Stimulated activated CD8-positive, alpha-beta memory T cell treated with anti-CD3 and anti-CD28 coated beads, Interleukin-7, amount 100 ng/mL, for 1 hour (primary cell): Measurements from ENCODE around the gene PPP6R1.
A peak's percentile ranks its signal among the peaks of the same experiment; 100 is the strongest.

ENCODE experiments used
- DNase-seq, 2 donors: peaks; one replicate each; pipeline ENCODE4 v3.0.0-alpha.2; 2020; ENCODE audit warnings: low read depth in 2 of 2

PPP6R1 gene

DNA sequence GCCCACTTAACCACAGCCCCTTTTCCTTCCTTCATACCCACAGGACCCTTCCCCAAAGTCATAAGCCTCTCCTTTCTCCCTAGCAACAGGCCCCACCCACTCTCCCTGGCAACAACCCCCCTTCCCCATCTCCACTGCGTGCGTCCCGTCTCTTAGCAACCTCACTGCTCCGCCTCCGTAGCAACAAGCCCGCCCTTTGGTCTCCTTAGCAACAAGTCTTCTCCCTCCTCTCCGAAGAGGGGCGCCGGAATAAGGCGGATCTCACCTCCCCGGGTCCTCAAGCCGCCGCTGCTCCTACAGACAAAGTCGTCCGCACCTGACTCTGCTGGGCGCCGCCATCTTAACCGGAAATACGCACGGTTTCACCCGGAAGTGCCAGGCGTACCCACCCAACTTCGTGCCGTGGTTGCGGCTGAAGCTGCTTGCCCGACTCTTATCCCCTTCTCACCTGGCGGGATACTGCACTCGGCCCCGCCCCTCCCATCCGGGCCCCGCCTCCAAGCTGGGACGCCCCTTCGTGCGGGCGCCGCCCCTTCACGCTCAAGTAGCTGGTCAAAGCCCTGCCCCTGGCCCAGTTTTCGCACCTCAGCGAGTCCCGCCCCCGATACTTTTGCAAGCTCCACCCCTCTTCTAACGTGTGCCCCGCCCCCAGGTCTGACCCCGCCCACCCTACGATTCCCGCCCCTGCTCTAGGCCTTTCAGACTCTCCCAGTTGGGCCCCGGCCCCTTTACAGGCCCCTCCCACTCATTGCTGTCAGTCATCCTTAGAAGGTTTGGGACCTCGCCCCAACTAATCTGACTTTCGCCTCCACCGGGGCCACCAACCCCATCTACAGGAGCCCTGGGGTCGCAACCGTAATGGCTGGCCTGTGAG lies 21.2 kb upstream of the PPP6R1 start, which contains the start of gene HSPBP1:
Gene HSPBP1 (minus strand): TSS at position 341 of the 874 bp plus-strand sequence. CDS start 502 bp downstream, outside the sequence.
- peak; percentile 81 to 82 for DNase-seq

DNA sequence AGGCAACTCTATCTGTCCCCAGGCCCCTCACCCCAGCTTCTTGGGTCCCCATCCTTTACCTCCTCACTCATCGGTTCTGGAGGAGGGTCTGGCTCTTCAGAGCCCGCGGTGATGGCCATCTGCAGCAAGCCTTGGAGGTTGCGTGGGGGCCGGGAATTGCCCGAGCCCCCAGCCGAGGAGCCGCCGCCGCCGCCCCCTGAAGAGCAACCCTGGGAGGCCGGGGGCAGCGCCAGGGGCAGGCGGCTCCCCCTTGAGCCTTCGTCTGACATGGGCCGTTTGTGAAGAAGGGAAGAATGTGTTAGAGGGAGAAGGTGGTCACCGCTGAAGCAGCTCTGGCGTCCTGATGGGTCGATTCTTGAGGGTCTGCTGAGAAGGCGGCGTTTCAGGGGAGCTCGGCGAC lies 20.5 kb upstream of the PPP6R1 start:
- no peak for DNase-seq

DNA sequence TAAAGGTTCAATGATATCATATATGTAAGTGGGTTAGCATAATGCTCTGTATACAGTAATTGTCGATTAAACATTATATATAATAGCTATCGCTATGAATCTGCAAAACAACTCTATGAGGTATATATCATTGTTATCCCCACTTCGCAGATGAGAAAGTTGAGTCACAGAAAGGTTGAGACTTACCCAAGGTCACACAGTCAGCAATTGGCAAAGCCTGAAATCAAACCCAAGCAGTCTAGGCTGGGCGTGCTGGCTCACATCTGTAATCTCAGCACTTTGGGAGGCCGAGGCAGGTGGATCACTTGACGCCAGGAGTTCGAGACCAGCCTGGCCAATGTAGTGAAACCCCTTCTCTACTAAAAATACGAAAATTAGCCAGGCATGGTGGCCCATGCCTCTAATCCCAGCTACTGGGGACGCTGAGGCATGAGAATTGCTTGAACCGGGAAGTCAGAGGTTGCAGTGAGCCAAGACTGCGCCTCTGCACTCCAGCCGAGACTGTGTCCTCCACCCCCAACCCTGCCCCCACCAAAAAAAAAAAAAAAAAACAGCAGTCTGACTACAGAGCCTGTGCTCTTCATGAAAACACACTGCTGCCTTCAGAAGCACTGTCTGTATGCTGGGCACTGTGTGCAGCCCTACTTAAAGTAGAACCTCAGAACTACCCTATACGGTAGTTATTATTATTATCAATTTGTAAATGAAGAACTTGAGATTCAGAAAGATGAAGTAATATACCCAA lies 19.7 kb upstream of the PPP6R1 start:
- no peak for DNase-seq

DNA sequence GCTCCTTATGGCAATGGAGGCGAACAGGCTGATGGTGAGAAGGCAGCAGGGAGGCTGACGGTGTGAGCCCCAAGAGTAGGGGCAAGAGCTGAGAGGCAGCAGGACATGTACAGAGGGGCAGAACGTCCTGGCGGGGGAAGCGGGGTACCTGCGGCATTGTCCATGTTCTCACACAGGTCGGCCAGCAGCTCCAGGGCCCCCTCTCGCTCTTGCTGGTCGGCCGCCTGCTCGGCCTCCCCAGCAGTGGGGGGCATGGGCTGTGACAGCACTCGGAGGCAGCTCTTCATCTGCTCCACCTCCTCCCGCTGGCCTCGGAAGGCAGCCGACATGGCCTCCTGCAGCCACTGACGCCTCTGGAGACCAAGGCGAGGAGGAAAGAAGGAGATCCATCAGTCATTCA lies 18.7 kb upstream of the PPP6R1 start:
- no peak for DNase-seq

DNA sequence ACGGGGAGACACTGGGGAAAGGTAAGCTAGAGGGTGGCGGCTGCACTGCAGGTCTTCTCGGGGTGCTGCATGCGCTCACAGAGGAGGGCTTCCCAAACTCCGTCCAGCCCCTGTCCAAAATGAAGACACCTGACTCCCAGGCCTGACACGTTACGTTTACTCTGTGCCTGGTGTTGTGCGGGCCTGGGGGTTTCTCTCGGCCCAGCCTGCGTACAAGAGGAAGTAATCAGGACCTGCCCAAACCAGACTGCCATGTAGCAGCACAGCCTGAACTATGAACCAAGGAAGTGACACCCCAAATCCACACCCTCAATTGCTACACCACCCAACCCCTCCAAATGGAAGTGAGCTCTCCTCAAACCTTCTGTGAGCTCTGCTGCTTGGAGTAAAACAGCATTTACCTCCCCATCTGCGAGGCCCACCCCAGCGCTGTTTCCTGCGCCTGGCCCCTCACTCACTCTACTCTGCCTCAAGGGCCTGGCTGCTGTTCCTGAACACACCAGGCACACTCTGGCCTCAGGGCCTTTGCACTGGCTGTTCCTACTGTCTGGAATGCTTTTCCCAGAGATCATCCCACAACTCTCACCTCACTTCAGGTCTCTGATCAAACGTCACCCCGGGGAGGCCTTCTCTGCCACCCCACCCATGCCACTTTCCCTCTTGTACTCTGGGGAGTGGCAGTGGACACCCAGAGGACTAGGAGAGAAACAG lies 18.1 kb upstream of the PPP6R1 start:
- no peak for DNase-seq

DNA sequence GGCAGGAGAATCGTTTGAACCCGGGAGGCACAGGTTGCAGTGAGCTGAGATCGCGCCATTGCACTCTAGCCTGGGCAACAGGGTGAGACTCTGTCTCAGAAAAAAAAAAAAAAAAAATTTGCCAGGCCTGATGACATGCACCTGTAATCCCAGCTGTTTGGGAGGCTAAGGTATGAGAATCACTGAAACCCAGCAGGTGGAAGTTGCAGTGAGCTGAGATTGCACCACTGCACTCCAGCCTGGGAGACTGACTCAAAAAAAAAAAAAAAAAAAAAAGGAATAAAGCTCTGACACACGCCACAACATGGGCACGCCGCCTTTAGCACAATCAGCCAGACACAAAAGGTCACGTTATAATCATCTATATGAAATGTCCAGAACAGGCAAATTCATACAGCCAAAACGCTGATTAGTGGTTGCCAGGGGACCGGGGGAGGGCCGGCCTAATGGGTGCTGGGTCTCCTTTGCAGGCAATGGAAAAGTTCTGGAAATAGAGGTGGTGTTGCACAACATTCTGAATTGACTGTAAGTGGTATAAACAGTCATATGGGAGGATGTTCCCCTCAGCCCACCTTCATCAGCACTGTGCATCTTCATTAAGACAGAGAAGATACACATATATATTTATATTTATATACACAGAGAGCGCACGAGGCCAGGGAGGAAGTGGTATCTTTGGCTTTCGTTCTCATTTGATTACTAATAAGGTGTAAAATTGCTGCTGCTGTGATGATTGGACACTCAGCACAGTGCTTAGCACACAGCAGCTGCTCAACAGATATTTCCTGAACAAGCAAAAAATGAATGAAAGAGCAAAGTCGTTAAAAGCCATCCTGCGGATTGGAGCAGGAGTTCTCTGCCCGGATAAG lies 17.3 kb upstream of the PPP6R1 start:
- DNase-seq: no peak

DNA sequence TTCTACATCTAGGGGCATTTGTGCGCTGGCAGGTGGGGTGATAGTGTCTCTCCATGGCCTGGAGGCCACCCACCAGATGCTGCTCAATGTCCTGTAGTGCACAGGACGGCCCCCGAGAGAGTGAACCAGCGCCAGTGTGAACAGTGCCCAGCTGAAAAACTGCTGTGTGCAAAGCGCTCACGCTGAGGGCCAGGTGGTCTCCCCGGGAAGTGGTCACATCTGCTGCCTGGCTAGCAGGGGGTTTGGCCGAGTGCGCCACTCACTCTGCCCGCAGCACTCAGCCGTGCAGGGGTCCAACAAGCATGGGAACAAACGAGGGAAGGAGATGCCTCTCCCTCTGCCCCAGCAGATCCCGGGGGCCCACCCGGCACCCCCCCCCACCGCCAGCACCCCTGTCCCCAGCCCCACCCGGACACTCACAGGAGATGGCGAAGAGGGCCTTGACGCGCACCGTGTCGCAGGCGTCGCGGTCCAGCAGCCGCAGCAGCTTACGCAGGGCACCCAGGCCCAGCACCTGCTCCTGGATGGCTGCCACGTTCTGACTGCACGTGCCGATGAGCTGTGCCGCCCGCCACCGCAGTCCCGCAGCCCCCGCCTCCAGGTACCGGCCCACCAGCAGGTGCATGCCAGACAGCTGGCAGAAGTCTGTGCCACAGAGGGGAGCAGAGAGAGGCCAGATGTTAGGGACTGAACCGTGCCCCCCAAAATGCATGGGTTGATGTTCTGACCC lies 15.3 kb upstream of the PPP6R1 start:
- no peak for DNase-seq

DNA sequence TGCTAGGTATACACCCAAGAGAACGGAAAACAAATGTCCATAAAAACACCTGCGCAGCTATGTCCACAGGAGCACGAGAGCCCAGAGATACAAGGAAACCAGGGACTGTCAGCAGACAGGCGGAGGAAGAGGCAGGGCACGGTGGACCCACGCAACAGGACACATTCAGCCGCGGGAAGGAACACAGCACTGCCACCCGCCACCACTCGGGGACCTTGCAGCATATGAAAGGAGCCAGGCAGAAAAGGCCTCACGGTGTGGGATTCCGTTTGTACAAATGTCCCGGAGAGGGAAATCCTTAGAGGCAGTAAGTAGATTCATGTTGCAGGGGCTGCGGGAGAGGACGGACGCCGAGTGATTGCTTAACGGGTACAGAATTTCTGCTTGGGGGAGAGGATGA lies 13.3 kb upstream of the PPP6R1 start:
- no peak for DNase-seq

DNA sequence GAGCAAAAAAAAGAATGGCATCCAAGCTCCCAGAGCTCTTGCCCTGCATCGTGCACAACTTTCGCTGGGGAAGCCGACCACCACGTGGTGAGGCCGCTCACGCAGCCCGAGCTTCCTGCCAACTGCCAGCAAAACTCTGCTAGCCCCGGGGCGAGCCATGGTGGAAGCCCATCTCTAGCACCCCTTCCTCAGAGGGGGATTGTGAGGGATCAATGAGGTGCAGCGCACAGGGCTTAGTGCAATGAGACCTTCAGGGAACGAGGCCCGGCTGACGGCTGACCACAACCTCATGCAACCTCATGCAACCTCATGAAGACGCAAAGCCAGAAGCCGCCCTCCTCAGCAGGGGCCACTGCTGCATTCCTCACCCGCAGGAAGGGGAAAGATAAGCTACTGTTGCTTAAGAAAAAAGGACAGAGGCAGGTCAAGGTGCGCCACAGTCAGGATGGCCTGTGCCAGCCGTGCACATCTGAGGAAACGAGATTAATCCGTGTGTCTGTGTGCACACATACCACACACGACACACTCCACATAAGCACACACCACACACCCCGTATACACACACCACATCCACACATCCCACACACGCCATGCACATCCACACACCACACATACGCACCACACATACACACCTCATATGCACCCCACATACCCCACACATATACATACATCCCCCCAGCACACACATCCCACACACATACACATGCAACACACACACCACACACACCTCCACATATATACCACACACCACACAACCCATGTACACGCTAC lies 11.5 kb upstream of the PPP6R1 start:
- DNase-seq: no peak

DNA sequence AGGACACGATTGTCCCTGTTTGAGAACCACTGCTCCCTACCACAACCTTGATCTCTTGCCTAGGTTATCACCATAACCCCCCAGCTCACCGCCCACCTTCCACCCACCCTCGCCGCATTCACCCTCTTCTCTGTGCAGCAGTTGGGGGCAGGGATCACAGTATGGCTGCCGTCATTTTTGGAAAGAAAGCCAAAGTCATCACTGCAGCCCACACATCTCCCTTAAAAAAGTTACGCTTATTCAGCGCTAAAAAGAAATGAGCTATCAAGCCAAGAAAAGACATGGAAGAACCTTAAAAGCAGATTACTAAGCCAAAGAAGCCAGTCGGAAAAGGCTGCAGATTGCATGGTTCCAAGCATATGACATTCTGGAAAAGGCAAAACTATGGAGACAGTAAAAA lies 10.5 kb upstream of the PPP6R1 start:
- no peak for DNase-seq

DNA sequence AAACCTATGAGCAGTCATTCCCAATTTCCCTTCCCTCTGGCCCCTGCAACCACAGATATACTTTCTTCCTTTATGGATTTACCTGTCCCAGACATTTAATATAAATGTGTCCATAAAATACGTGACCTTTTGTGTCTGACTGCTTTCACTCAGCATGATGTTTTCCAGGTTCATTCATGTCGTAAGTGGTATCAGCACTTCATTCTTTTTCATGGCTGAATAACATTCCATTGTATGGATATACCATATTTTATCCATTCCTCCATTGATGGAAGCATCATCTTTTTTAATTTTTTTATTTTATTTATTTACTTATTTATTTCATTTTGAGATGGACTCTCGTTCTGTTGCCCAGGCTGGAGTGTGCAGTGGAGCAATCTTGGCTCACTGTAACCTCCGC lies 8.0 kb upstream of the PPP6R1 start:
- no peak for DNase-seq

DNA sequence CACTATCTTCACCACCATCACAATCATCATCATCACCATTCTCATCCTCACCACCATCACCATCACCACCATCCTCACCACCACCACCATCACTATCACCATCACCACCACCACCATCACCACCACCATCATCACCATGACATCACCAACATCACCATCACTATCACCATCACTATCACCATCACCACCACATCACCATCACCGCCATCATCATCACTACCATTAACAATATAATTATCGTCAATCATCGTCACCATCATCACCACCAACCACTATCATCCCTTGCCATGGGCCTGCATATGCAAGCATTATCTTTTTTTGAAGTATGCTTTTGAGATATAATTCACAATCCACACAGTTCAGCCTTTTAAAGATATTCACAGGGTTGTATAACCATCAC lies 7.6 kb upstream of the PPP6R1 start:
- no peak for DNase-seq

DNA sequence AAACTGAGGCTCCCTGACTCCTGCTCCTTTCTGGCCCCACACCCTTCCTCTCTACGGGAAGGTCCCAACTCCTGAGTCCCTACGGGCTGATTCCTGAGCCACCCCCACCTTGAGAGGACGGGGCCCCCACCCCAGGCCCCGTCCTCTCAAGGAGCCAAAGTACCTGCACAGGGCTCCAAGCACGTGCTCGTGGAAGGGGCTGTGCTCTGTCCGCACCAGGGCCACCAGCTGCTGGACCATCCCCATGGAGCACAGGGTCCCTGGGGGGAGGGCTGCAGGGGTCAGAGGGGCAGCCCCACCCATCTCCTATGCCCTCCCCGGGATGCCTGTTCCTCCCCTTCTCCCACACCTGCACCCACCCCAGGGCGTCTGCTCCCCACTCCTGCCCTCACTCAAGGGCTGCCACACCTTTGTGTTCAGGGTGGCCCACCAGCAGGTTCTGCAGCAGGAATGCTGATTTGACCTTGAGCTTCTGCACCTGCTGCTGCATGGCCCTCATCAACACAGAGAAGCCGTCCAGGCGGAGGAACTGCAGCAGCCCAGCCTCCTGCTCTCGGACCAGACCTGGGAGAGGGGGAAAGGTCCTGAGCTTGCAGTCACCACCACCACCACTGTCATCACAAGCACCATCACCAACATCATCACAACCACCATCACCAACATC lies 7.0 kb upstream of the PPP6R1 start:
- DNase-seq: no peak

DNA sequence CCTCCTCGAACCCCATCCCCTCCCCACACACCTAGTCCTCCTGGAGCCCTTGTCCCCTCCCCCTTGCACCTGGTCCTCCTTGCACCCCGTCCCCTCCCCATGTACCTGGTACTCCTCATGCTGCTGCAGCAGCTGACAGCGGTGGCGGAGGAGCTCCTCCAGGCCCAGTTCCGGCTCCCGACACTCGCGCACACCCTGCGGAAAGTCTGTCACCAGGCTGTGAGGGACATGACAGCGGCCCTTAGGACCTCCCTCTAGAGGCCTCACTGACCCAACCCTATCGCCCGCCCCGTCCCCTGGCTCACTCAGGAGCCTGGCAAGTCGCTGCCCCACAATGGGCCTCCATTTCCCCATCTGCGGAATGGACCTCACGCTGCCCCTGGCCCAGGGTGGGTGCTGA lies 6.4 kb upstream of the PPP6R1 start:
- no peak for DNase-seq

DNA sequence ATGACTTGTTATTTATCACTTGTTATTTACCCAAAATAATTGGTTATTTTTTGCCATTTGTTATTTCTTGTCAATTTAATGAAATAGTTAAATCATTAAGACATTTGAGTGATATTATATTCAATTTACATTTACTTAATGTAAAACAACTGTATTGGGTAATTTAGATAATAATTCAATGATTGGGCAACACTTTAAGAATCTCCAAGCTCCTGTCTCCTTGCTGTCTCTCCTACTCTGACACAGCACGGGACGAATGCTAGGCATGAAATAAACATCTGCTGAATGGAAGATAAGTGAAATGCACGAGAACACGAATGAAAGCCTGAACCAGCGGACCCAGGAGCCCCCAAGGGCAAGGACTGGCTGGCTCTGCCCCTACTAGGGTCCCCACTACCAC lies 5.7 kb upstream of the PPP6R1 start:
- no peak for DNase-seq

DNA sequence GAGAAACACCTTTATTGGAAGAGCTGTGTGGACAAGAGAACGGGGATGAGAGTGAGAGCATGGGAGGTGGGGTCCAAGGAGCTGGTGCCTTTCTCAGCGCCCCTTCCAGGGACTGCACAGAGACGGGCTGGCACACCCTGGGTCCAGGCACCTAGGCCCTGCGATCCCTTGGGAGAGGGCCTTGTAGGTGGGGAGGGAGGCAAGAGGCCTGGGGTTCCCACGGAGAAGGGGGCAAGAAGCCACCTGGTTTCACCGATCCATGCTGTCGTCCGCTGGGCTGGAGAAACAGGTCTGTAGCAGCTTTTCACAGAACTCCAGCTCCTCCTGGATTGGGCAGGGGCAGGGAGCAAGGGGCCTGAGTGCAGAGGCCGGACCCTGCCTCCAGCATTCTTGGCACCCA lies 3.5 kb upstream of the PPP6R1 start:
- DNase-seq: no peak

DNA sequence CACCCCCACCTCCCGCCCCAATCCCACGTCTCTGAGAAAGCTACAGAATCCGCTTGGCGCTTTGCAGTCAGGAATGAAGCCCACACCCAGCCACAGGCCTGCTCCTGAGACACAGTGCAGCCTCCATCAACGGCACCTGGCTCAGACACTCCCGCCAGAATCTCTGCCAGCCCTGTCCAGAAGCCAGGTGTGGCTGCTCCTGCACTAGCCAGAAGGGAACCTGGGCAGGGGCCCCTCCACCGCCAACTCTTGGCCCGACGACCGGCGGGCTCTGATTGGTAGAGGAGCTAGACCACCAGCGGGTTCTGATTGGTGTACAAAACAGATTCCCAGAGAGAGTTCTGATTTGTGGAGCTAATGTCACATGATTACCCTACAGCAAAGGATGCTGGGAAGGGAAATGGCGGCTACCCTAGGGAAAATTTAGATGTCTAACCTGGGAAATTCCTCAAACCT lies 2.9 kb upstream of the PPP6R1 start:
- DNase-seq: no peak

DNA sequence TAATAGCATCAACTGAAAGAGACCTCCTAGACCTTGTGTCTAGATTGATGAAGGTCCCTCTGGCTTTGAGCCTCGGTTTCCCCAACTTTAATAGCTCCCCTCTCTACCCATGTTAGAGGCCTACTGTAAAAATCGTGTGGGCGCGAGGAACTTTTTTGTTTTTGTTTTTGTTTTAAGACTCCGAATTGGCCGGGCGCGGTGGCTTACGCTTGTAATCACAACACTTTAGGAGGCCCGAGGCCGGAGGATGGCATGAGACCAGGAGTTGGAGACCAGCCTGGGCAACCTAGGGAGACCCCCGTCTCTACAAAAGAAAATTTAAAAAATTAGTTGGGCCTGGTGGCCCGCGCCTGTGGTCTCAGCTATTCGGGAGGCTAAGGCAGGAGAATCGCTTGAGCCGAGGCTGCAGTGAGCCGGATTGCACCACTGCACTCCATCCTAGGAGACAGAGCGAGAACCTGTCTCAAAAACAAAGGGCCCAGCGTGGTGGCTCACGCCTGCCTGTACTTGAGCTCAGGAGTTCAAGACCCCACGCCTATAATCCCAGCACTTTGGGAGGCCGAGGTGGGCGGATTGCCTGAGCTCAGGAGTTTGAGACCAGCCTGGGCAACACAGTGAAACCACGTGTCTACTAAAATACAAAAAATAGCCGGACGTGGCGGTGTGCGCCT lies 858 bp upstream of the PPP6R1 start:
- no peak for DNase-seq

DNA sequence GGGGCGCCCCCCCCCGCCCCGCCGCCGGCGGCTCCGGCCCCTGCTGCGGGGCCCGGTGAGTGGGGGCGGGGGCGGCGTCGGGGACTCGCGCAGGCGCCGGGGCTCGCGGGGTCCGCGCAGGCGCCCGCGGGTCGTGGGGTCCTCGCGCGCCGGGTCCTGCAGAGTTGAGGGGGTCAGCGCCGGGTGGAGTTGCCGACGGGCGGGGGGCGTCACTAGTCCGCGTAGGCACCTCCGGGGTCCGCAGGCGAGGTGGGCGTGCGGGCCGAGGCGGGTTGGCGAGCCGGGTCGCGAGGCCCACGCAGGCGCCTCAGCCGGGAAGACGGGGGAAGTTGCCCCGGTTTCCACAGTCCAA lies 365 bp downstream of the PPP6R1 start:
- no peak for DNase-seq
